Midbrain (tissue), 1 donor: Measurements from ENCODE around the gene TNFAIP8.

Experiments used
- DNase-seq: peaks from one replicate; lab custom pipeline; 2025; lab: John Stamatoyannopoulos, UW

Gene TNFAIP8

DNA sequence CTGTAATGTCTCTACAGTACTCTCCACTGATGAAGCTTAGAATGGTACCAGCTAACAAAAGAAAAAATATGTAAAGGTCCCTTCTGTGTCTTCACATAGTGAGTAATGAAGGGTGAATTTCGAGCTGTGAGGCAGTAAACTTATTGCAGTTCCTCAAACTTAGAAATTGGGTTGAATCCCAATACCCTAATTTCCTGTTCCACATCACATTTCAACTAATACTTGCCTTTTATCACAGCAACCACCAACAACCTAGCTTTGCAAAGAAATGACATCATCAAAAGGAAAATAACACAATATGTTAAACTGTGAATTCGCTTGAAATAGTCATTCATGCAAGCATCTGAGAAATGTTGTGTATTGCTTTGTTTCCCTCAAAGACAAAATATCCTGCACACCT is 9.4 kb upstream of the TNFAIP8 start:
- DNase-seq: no peak

DNA sequence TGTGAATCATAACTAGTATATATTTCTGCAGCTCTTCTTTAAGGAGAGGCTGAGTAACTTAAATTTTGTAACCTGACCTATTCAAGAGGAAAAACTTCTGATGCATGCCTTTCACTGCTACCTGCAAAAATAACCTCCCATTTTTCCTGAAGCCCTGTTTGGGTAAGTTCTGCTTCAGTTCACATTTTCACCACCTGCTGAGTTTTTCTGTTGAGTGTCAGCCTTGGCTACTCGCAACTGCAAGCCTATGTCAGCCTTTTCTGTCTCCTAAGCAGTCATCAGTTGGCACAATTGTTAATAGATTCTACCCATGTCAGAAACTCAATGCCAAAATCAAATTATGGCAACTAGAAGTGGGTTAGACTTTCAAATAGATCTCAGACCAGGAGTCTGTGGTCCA is 8.2 kb upstream of the TNFAIP8 start:
- no peak for DNase-seq

DNA sequence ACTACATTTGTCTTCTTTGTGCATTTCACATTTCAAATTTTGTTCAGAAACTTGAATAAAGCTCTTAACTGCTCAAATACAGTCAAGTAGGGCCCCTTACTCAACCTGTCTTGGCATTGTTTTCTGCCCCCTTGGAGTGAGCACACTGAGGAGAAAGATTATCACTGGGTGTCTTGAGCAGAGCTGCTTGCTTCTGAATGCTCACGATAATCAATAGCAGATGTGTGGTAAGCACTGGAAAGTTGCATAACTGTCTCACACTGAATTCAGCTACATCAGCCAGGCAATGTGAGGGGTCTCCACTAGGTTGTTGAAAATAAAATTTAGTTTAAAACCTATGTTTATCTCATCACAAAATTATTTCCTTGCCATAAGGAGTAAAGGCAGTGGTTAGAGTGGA is 7.8 kb upstream of the TNFAIP8 start:
- DNase-seq: no peak

DNA sequence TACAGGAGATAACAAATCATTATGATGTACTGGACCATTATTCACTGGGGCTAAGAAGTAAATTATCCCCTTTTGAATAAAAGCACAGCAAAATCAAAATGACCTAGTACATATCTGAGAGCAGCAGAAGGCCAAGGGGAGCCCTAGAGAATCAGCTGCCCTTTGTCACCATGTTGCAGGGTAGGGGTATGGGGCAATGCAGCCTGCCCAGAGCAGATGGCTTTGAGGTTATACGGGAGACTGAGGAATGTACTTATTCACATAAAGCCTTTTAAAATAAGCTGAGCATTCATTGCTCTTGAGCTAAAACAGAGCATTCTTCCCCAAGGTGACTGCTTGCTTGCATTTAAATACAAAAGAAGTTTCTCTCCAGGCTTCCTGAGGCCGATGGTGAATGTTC is 2.6 kb upstream of the TNFAIP8 start:
- DNase-seq: no peak

DNA sequence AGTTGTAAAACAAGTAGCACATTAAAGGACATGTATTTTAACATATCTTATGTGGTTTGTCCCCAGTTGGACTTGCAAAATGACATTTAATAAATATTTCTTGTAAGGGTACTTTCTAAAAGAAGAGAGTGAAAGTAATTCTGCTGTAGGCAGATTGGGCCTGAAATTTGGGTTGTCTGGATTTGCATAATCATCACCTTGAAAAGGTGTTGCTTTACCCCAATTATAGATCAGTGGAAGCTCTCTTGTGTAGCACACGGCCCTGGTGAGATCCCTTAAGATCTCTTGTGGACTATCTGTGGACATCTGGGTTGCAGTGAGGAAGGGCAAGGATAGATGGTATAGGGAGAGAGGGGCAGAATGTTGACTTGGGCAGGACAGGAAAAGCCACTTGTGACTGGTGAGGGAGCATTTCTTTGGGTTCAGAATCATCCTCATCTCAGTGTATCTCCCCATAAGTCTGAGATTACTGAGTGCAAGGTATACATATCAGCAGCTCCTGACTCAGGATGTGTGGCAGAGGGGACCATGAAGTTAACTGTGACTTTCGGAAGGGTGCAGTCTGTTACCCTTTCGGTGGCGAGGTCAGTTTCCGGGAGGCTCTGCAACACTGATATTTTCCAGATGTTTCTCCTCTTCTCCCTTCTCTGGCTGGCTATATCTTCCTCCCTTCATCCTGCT is 2.0 kb upstream of the TNFAIP8 start:
- no peak for DNase-seq

DNA sequence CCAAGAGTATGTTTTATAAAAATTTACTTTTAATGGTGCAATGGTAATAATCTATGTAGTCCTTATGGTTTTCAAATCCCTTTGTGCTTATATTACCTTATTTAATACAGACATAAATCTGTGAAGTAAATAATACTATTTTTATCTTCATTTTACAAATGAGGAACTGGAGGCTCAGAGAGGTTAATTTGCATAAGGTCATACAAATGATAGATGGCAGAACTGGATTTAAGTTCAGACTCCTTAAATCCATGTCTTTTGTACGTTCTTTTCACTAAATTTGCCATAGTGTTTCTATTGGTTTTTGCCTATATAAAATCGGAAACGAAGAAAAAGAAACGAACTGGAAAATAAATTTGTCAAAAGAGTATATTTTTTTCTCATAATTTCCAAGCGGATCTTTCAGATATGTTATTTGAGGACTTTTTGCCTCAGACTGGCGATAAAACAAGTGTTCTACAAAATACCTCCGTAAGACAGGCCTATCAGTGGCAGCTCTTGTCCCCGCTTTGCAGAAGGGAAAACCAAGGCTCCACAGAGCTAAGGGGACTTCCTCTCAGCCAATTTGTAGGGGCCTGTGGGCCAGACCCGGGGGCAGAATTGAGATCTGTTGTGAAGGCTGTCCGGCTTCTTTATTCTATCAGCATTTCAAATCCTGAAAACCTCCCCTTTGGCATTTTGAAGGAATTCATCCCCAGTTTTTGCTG is 1.1 kb upstream of the TNFAIP8 start:
- no peak for DNase-seq

DNA sequence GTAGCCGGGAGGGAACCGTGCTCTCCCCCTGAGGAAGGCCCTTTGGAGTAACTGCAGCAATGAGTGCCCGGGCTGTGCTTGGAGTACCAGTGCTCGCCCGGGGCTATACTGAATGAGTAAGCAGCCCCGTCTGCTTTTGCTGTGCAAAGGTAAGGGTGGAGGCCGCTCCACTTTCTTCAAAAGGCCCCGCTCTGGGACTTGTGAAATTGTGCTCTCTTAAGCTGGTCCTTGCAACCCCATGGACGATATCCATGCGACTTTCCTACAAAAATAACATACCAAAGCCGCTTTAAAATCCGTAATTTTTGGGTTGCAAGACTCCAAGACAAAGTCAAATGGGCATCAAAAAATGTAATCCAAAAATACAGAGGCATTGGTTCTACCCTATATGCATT is 578 bp upstream of the TNFAIP8 start:
- no peak for DNase-seq

DNA sequence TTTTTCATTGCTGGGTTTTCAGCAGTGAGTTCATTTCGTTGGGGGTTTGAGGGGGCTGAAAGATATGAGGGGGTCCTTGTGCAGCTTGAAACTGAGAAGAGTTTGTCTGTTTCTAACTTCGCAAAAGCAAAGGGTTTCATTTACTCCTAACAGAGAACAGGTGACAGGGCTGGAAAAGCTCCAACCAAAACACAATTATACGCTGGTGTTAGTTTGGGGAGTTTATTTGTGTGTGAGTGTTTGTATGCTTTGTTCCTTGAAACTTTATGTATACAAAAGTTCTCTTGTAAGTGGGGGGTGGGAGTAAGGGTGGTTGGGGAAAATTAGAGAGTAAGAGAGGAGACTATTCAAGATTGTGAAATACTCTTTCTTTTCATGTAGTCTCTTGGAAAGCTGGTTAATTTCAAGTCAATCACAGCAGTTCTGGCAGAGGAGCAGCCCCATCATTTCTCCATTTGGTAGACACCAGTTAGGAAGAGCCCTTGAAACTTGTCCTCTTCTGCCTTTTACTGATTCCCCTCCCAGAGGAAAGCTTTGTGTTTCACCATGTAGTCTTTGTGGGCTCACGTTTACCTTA is 881 bp downstream of the TNFAIP8 start:
- no peak for DNase-seq

DNA sequence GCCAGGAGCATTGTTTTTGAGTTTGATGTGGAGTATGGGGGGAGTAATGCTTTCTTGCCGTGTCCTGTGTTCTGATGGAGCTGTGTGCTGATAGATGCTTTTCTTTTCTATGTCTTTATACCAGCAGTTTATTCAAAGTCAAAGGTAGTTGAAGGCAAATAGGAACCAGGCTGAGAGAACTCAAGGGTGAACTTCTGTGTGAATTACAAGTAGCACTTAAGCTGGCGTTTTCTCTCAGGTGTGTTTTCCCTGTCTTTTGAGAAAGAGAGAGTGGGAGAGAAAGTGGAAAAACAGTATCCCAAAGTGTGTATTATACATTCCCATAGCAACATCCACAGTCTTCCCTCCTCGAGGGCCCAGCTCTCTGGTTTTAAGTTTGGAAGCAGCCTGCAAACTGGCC is 1.5 kb downstream of the TNFAIP8 start:
- DNase-seq: no peak

DNA sequence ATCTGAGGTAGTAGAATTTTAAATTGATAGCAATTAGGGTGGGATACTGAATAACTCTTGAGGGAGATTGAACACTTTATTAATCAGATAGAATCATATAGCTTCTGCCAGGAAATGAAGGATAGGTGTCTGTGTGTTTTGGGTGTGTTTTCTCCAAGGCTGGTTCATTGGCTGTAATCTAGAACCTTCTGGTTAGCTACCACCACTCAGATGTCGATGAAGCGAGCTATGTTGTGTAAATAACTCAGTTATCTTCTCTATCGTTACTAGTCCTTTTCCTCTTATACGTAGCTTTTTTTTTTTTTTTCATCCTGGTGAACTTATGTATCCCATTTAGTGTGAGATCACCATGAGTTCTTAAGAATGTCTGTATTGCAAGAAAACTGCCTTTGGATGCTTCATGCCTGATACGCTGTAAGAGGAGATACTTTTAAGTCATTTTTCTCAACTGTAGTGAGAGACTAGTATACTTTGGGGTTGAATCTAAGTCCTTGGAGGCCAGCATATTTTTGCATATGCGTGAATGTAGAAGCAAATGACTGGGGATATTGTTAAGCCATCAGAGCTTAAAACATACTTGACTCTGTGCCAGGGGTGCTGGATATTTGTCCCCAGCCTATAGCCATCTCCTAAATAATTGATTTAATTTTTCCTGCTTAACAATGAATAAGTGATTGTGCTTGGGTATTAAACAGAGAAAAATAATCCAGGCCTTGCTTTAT is 2.1 kb downstream of the TNFAIP8 start:
- DNase-seq: no peak

DNA sequence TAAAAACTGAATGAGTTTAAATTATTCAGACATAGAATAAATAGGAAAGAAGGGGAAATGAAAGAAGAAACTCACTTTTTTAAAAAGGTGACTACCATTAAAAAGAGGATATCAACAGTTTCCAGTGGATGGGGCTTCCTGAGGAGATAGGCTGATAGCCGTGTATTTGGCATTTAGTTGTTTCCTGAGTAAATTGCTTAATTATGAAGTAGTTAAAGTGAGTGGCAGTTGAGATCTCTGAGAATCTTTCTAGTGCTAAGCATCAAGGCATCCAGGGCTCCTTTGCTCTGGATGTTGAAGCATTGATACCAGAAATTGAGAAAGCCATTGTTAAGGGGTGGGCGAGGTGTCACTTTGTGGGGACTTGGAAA is 2.7 kb downstream of the TNFAIP8 start:
- DNase-seq: no peak

DNA sequence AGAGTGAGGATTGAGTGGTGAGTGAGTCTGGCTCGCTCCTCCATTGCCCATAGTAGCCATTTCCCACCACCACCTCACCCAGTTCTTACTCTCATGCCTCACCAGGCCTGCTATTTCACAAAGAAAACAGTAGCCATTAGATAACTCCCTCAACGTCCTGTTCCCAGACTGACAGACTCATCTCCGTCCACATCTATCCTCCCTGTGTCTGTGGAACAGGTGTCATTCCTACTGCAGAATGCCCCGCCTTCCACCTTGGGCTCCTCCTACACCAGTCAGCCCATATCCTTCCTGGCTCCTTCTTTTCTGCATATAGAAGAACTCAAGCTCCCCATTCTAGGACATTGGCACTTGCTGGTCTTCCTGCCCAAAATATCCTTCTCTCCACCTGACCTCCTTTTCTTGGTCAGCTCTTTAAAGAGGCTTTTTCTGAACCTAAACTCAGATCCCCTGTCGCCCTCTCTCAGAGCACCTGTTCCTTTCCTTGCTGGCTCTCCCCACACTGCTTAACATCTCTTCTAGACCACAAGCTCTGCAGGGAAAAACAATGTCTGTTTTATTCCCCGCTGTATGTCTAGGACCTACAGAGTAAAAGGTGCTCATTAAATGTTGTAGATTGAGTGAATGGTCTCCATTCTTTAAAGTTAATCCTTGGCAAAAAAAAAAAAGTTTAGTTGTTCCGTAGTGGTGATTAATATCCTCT is 3.2 kb downstream of the TNFAIP8 start:
- no peak for DNase-seq

DNA sequence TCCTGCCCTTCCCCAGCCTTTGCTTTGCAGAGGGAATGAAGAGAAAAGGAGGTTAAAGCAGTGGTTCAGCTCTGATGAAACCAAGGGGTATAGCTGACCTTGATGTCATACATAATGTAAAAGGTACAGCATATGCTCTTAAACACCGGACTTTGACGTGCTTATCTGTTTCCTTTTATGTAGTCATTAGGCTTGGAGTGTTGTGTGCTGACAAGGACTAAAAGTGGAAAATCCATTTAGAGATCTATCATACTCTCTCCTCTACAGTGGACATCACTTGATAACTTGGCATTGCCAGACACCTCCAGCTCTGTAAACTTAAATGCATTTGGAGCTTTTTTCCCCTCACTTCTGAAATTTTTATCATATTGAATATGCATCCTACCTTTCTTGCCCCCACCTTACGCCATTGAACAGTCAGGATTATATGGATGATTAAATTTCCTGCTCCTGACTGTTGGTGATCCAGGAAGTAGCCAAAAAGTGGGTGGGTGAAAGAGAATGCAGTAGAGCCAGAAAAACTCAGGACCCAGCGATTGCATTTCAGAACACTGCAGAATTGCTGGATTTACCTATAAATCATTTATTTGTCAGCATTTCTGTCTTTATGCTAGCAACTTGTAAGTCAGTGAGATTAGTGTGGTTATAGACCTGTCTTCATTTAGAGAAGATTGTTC is 4.1 kb downstream of the TNFAIP8 start:
- no peak for DNase-seq

DNA sequence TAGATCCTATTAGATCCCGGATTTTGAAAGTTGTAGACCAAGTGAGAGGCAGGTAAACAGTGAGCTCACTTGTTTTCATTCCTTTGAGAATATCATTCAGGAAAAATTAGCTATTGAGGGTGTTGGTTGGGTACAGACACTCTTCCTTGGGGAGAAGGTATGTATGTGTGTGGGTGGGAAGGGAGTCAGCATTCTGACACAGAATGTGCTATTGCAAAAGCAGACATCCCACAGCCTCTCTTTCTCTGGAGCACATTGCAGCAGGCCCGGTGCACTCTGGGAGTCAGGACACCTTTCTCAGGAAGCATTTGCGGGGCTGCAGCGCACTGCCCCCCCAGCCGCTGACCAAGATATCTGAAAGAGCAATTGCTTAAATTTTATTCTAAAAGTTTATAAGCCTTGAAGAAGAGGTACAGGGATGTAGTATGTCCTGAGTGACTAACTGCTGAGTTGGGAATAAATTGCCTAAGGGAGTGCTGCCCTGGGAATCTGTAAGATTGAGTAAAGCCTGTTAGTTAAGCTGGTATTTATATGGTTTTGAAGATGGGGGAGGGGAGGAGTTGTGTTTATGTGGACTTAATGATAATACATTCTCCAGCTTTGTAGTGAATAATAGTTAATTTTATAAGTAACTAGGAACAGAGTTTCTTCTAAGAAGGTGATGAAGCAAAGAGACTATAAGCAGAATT is 5.2 kb downstream of the TNFAIP8 start:
- no peak for DNase-seq

DNA sequence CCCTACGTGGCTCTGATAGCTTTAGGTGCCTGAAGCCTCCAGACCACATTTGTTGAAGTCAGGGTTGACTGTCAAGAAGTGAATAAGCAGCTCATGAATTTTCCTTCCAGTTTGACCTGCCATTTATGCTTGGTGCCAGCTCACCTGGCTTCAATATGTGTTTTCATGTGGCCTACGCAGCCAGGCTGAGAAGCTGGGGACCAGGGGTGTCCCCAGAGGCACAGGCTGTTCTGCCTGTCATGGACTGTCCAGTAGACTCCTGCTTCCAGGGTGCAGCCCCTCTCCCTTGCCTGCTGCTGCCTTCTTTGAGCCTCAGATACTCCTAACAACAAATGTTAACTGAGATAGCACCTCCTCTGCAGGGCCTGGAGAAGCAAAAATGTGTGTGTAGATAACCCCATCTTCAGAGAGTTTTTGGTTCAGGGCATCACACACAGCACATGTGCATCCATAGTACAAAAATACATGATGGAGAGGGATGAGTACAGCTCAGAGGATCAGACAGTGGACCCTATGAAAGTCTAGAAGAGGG is 5.8 kb downstream of the TNFAIP8 start:
- DNase-seq: no peak

DNA sequence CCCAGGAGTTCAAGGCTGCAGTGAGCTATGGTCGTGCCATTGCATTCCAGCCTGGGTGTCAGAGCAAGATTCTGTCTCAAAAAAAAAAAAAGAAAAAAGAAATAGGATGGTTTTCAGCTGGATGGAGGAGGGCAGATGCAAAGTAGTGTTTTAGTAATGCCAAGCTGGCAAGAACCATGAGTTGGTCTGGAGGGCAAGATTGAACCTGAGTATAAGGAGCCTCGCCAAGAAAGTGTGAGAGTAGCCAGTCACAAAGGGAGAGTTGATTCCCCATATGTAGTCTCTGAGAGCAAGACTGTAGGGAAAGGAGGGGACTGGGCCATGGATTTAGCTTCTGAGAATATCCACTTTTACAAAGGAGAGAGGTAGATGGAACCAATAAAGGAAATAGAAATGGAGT is 6.9 kb downstream of the TNFAIP8 start:
- DNase-seq: no peak

DNA sequence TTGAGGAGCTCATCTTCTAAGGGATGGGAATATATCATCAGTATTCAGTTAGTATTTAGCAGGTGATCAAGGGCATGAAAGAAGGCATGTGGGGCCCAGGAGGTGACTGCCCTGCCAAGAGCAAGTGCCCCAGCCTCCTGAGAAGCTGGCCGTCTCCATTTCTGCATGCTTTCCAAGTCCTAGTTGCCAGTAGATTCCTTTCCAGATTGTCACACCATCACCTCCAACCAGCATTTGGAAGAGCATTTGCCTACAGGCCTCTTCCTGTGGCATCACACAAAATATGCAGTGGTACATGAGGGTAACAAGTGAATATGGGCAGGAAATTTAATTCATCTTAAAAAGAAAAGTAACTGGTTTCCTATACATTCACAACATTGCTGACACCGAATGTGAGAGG is 7.5 kb downstream of the TNFAIP8 start:
- no peak for DNase-seq

DNA sequence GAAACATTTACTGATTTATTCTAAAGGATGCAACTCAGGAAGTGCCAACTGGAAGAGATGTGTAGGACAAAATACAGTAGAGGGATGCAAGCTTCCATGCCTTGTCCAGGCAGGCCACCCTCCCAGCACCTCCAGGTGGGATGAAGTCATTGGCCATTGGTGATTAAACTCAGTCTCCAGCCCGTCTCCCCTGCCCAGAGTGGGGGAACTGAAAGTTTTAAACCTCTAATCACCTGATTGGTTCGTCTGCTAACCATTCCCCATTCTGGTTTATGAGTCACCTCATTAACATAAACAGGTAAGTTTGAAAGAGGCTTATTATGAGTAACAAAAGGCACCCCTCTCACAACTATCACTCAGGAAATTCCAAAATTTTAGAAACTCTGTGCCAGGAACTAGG is 8.1 kb downstream of the TNFAIP8 start:
- DNase-seq: no peak

DNA sequence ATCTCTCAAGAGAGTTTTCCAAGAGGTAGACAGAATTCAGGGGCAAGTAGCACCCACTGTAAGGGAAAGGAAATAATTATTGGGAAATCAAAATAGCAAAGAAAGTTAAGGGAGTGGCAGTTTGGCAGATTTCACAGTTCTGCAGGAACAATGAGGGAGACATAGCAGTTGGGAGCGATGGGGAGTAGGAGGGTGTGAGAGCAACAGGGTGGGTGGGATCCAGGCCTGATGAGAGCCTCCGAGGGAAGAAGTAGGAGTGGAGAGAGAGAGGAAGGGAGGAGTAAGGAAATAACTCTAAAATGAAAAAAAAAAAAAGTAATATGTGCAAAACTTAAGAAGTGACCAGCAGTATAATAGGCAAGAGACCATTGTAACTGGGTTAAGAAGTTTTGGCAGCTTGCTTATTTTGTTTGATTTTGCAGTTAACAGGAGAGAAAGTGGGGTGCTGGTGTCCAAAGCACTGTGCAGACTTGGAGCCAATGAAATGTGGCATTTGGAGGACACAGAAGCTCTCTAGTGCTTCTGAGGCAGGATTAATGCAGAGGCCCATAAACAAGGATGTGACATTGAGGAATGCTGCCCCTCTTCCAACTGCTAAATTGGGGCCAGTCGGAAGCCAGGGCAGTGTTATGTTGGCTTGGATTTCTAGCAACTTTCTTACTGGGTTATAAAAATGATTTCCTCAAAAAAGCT is 10.2 kb downstream of the TNFAIP8 start:
- DNase-seq: no peak

DNA sequence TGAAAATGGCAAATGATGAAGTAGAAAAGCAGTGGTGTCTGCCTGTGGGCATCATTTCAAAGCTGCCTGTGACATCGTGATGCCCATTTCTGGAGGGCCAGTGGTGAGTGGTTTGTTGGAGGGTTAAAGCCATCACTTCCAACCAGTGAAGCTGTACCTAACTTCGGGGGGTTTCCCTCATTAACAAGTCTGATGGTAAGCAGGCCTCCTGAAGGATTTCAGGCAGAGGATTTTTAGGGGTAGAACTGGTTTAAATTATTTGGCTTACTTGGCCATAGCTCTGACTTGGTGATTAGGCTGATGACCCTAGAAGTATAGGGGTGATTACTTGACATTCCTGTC is 10.7 kb downstream of the TNFAIP8 start:
- DNase-seq: no peak
